Measurements from ENCODE around the gene CAMKK2. TPM values are rescaled to one million over a fixed set of nuclear protein-coding genes. Genes with fewer than 3 reads are reported as not detected.
A peak's percentile ranks its signal among the peaks of the same experiment; 100 is the strongest.

CAMKK2 gene
- total RNA-seq, 1 donor from 2014 or later = 13.3 TPM

- TF ChIP-seq CTCF (IDR thresholded peaks at IDR 0.05; ENCODE audit: borderline replicate concordance) = no peak
- Histone ChIP-seq H3K4me3 (no peak overlapping the region), H3K27me3 (ENCODE audit: low read depth) (no peaks in the 10 kb centered on the region), H3K9me3 (replicated peaks) (no peaks in the 10 kb centered on the region), H3K36me3 (peaks cover 13% of the 10 kb centered on the region), H3K27ac (replicated peaks) (no peak overlapping the region), H3K4me1 (peaks cover 15% of the 10 kb centered on the region)
- no peak for DNase-seq
- intact Hi-C loops (cut with micrococcal nuclease) = no loop called here
These were observed 79.4 kb downstream of the CAMKK2 start for GRCh38 chr12:121217063-121217462.

- Histone ChIP-seq H3K27ac (replicated peaks) (no peak overlapping the region), H3K4me3 (no peak overlapping the region), H3K27me3 (ENCODE audit: low read depth) (no peaks in the 10 kb centered on the region), H3K9me3 (replicated peaks) (no peaks in the 10 kb centered on the region), H3K36me3 (peaks cover 10% of the 10 kb centered on the region), H3K4me1 (peaks cover 17% of the 10 kb centered on the region)
- intact Hi-C loops (cut with micrococcal nuclease) = no loop called here
- no peak for DNase-seq
- no peak for TF ChIP-seq CTCF (IDR thresholded peaks at IDR 0.05; ENCODE audit: borderline replicate concordance)
These were observed 80.4 kb downstream of the CAMKK2 start for GRCh38 chr12:121216102-121216501.

- intact Hi-C loops (cut with micrococcal nuclease) = no loop called here
- Histone ChIP-seq H3K27me3 (ENCODE audit: low read depth) (no peaks in the 10 kb centered on the region), H3K4me1 (peaks cover 27% of the 10 kb centered on the region), H3K36me3 (peaks cover 10% of the 10 kb centered on the region), H3K27ac (replicated peaks) (peak overlapping the region; percentile 66), H3K9me3 (replicated peaks) (no peaks in the 10 kb centered on the region), H3K4me3 (no peak overlapping the region)
- no peak for DNase-seq
- TF ChIP-seq CTCF (IDR thresholded peaks at IDR 0.05; ENCODE audit: borderline replicate concordance) = no peak
These were observed 81.4 kb downstream of the CAMKK2 start for GRCh38 chr12:121214855-121215745.

GRCh38 chr12:121214166-121214777 is 82.2 kb downstream of the CAMKK2 start:
- Histone ChIP-seq H3K4me1 (peaks cover 34% of the 10 kb centered on the region), H3K4me3 (no peak overlapping the region), H3K27me3 (ENCODE audit: low read depth) (no peaks in the 10 kb centered on the region), H3K36me3 (peaks cover 10% of the 10 kb centered on the region), H3K27ac (replicated peaks) (peak overlapping the region; percentile 66), H3K9me3 (replicated peaks) (no peaks in the 10 kb centered on the region)
- intact Hi-C loops (cut with micrococcal nuclease) = no loop called here
- TF ChIP-seq CTCF (IDR thresholded peaks at IDR 0.05; ENCODE audit: borderline replicate concordance) = no peak
- no peak for DNase-seq

GRCh38 chr12:121212875-121213274 is 83.6 kb downstream of the CAMKK2 start:
- Histone ChIP-seq H3K27ac (replicated peaks) (no peak overlapping the region), H3K27me3 (ENCODE audit: low read depth) (no peaks in the 10 kb centered on the region), H3K36me3 (no peaks in the 10 kb centered on the region), H3K4me3 (no peak overlapping the region), H3K9me3 (replicated peaks) (no peaks in the 10 kb centered on the region), H3K4me1 (peaks cover 34% of the 10 kb centered on the region)
- DNase-seq = no peak
- TF ChIP-seq CTCF (IDR thresholded peaks at IDR 0.05; ENCODE audit: borderline replicate concordance) = no peak
- intact Hi-C loops (cut with micrococcal nuclease) = no loop called here
